A549 (cell line): ENCODE results near the gene ROBO1.

Experiments used
- EP300 ChIP-seq, 2 experiments: fragments of >200 bp; sonication (Bioruptor Twin); formaldehyde crosslinking; IDR thresholded peaks; 2 replicates in 1 of 2; 3 replicates in 1 of 2; pipeline ENCODE4 v1.6.1; 2016 to 2017
- ESRRA ChIP-seq: fragments of 150-350 bp; IDR thresholded peaks from 2 replicates; pipeline ENCODE4 v1.6.1; 2014; ENCODE audit warnings: mild to moderate bottlenecking, low read length, borderline replicate concordance
- HDAC2 ChIP-seq: fragments of 200-600 bp; sonication (generic); IDR thresholded peaks from 2 replicates; pipeline ENCODE4 v1.6.1; 2016
- JUNB ChIP-seq: fragments of >200 bp; sonication (Bioruptor Twin); formaldehyde crosslinking; IDR thresholded peaks from 2 replicates; pipeline ENCODE4 v1.6.1; 2016
- KDM1A ChIP-seq: fragments of 200-600 bp; sonication (generic); IDR thresholded peaks from 2 replicates; pipeline ENCODE4 v1.6.1; 2016; ENCODE audit warnings: low read depth, mild to moderate bottlenecking
- MYC ChIP-seq: IDR thresholded peaks from 2 replicates; pipeline ENCODE4 v1.6.1; 2012; ENCODE audit warnings: mild to moderate bottlenecking, inconsistent platforms, low read length, improper control_type of control experiment, borderline replicate concordance
- ZC3H11A ChIP-seq: fragments of 450-650 bp; IDR thresholded peaks from 2 replicates; pipeline ENCODE4 v1.6.1; 2014; ENCODE audit warnings: antibody characterized with exemption, mild to moderate bottlenecking
- TF ChIP-seq, protein P1 (sequence below): fragments of >200 bp; sonication (Bioruptor Twin); formaldehyde crosslinking; IDR thresholded peaks from 3 replicates; pipeline ENCODE4 v1.5.1; 2016
- TF ChIP-seq, protein P2 (sequence below): fragments of 200-600 bp; sonication (generic); IDR thresholded peaks from 2 replicates; pipeline ENCODE4 v1.6.1; 2016; ENCODE audit warnings: antibody characterized with exemption, mild to moderate bottlenecking, moderate library complexity

- TF ChIP-seq, protein P1, sequence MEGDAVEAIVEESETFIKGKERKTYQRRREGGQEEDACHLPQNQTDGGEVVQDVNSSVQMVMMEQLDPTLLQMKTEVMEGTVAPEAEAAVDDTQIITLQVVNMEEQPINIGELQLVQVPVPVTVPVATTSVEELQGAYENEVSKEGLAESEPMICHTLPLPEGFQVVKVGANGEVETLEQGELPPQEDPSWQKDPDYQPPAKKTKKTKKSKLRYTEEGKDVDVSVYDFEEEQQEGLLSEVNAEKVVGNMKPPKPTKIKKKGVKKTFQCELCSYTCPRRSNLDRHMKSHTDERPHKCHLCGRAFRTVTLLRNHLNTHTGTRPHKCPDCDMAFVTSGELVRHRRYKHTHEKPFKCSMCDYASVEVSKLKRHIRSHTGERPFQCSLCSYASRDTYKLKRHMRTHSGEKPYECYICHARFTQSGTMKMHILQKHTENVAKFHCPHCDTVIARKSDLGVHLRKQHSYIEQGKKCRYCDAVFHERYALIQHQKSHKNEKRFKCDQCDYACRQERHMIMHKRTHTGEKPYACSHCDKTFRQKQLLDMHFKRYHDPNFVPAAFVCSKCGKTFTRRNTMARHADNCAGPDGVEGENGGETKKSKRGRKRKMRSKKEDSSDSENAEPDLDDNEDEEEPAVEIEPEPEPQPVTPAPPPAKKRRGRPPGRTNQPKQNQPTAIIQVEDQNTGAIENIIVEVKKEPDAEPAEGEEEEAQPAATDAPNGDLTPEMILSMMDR: peak; percentile 52
- TF ChIP-seq HDAC2 (no peak), ZC3H11A (no peak), EP300 (IDR thresholded peaks at IDR 0.05) (no peak), MYC (no peak), ESRRA (no peak), JUNB (no peak), KDM1A (no peak)
- TF ChIP-seq, protein P2, sequence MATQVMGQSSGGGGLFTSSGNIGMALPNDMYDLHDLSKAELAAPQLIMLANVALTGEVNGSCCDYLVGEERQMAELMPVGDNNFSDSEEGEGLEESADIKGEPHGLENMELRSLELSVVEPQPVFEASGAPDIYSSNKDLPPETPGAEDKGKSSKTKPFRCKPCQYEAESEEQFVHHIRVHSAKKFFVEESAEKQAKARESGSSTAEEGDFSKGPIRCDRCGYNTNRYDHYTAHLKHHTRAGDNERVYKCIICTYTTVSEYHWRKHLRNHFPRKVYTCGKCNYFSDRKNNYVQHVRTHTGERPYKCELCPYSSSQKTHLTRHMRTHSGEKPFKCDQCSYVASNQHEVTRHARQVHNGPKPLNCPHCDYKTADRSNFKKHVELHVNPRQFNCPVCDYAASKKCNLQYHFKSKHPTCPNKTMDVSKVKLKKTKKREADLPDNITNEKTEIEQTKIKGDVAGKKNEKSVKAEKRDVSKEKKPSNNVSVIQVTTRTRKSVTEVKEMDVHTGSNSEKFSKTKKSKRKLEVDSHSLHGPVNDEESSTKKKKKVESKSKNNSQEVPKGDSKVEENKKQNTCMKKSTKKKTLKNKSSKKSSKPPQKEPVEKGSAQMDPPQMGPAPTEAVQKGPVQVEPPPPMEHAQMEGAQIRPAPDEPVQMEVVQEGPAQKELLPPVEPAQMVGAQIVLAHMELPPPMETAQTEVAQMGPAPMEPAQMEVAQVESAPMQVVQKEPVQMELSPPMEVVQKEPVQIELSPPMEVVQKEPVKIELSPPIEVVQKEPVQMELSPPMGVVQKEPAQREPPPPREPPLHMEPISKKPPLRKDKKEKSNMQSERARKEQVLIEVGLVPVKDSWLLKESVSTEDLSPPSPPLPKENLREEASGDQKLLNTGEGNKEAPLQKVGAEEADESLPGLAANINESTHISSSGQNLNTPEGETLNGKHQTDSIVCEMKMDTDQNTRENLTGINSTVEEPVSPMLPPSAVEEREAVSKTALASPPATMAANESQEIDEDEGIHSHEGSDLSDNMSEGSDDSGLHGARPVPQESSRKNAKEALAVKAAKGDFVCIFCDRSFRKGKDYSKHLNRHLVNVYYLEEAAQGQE: no peak
These were observed 789.8 kb downstream of the ROBO1 start for GRCh38 chr3:78978037-78978436.
